ENCODE data around the gene BCL2L14.
"Not testable (repeated sequence)": the region's sequence is repeated elsewhere in the genome, so short reads cannot be mapped to it uniquely, and the experiment has no call there.

The BCL2L14 gene

GRCh38 chr12:12098691-12099015 lies 27.9 kb downstream of the BCL2L14 start:
- H3K27me3 ChIP-seq (ENCODE audit: low read depth) = no peaks in the 10 kb centered on the region
- in situ Hi-C loops (cut with MboI; ENCODE audit: low sequenced_read_pairs) = no loop called here
- no peaks in the 10 kb centered on the region for H3K4me1 ChIP-seq
- H3K36me3 ChIP-seq (replicated peaks) = peaks cover 5% of the 10 kb centered on the region
- no peak overlapping the region for H3K4me3 ChIP-seq
- no peak for DNase-seq (ENCODE audit: low spot score in 2 of 2)
- no peaks in the 10 kb centered on the region for H3K9me3 ChIP-seq

- Histone ChIP-seq H3K4me3 (no peak overlapping the region), H3K9me3 (no peaks in the 10 kb centered on the region), H3K4me1 (no peaks in the 10 kb centered on the region), H3K27me3 (ENCODE audit: low read depth) (no peaks in the 10 kb centered on the region), H3K36me3 (replicated peaks) (peaks cover 6% of the 10 kb centered on the region)
- no peak for DNase-seq (ENCODE audit: low spot score in 2 of 2)
- in situ Hi-C loops (cut with MboI; ENCODE audit: low sequenced_read_pairs) = no loop called here
Observed at GRCh38 chr12:12099102-12099501, 28.4 kb downstream of the BCL2L14 start.

GRCh38 chr12:12107678-12108077 lies 36.9 kb downstream of the BCL2L14 start:
- Histone ChIP-seq H3K4me3 (no peak overlapping the region), H3K36me3 (replicated peaks) (peaks cover 4% of the 10 kb centered on the region), H3K27me3 (ENCODE audit: low read depth) (no peaks in the 10 kb centered on the region), H3K4me1 (peaks cover 11% of the 10 kb centered on the region; the same call in 1 of the 2 replicates), H3K9me3 (peaks cover 15% of the 10 kb centered on the region)
- DNase-seq (ENCODE audit: low spot score in 2 of 2) = no peak
- in situ Hi-C loops (cut with MboI; ENCODE audit: low sequenced_read_pairs) = no loop called here

- H3K9me3 ChIP-seq = peaks cover 15% of the 10 kb centered on the region
- in situ Hi-C loops (cut with MboI; ENCODE audit: low sequenced_read_pairs) = no loop called here
- H3K36me3 ChIP-seq (replicated peaks) = peaks cover 11% of the 10 kb centered on the region
- H3K4me1 ChIP-seq = peaks cover 11% of the 10 kb centered on the region; the same call in 1 of the 2 replicates
- peak in 1 of 2 experiments; percentile 15 for DNase-seq (ENCODE audit: low spot score in 2 of 2)
- H3K27me3 ChIP-seq (ENCODE audit: low read depth) = no peaks in the 10 kb centered on the region
- H3K4me3 ChIP-seq = no peak overlapping the region
Observed at GRCh38 chr12:12108441-12109058, 37.8 kb downstream of the BCL2L14 start.

GRCh38 chr12:12110923-12111555 lies 40.3 kb downstream of the BCL2L14 start:
- Histone ChIP-seq H3K36me3 (replicated peaks) (peaks cover 25% of the 10 kb centered on the region), H3K4me1 (peaks cover 11% of the 10 kb centered on the region; the same call in 1 of the 2 replicates)
- in situ Hi-C loops (cut with MboI; ENCODE audit: low sequenced_read_pairs) = not testable (repeated sequence)

GRCh38 chr12:12115514-12115913 lies 44.8 kb downstream of the BCL2L14 start:
- Histone ChIP-seq H3K36me3 (replicated peaks) (peaks cover 47% of the 10 kb centered on the region), H3K4me3 (no peak overlapping the region), H3K9me3 (no peaks in the 10 kb centered on the region), H3K4me1 (peaks cover 11% of the 10 kb centered on the region), H3K27me3 (ENCODE audit: low read depth) (no peaks in the 10 kb centered on the region)
- no peak for DNase-seq (ENCODE audit: low spot score in 2 of 2)
- in situ Hi-C loops (cut with MboI; ENCODE audit: low sequenced_read_pairs) = no loop called here

More at GRCh38 chr12:12110923-12111555, 40.3 kb downstream of the BCL2L14 start:
- H3K27me3 ChIP-seq (ENCODE audit: low read depth); H3K4me3 ChIP-seq; DNase-seq (ENCODE audit: low spot score in 2 of 2): not testable (repeated sequence)
- peaks cover 15% of the 10 kb centered on the region for H3K9me3 ChIP-seq

- Histone ChIP-seq H3K36me3 (replicated peaks) (peaks cover 59% of the 10 kb centered on the region), H3K27me3 (ENCODE audit: low read depth) (no peaks in the 10 kb centered on the region), H3K9me3 (no peaks in the 10 kb centered on the region), H3K4me1 (peaks cover 11% of the 10 kb centered on the region), H3K4me3 (no peak overlapping the region)
- in situ Hi-C loops (cut with MboI; ENCODE audit: low sequenced_read_pairs) = no loop called here
- DNase-seq (ENCODE audit: low spot score in 2 of 2) = no peak
Observed at GRCh38 chr12:12116677-12117076, 45.9 kb downstream of the BCL2L14 start.

GRCh38 chr12:12121061-12121460 lies 50.3 kb downstream of the BCL2L14 start:
- Histone ChIP-seq H3K4me3 (no peak overlapping the region), H3K36me3 (replicated peaks) (peaks cover 76% of the 10 kb centered on the region)
- in situ Hi-C loops (cut with MboI; ENCODE audit: low sequenced_read_pairs) = no loop called here

GRCh38 chr12:12123036-12123604 lies 52.4 kb downstream of the BCL2L14 start:
- peaks cover 90% of the 10 kb centered on the region for H3K36me3 ChIP-seq (replicated peaks)

More at GRCh38 chr12:12121061-12121460, 50.3 kb downstream of the BCL2L14 start:
- Histone ChIP-seq H3K9me3 (no peaks in the 10 kb centered on the region), H3K4me1 (peaks cover 11% of the 10 kb centered on the region), H3K27me3 (ENCODE audit: low read depth) (no peaks in the 10 kb centered on the region)
- no peak for DNase-seq (ENCODE audit: low spot score in 2 of 2)

GRCh38 chr12:12126551-12126950 lies 55.8 kb downstream of the BCL2L14 start:
- Histone ChIP-seq H3K4me3 (no peak overlapping the region), H3K9me3 (no peaks in the 10 kb centered on the region), H3K27me3 (ENCODE audit: low read depth) (no peaks in the 10 kb centered on the region), H3K4me1 (no peaks in the 10 kb centered on the region), H3K36me3 (replicated peaks) (peaks cover 91% of the 10 kb centered on the region)
- in situ Hi-C loops (cut with MboI; ENCODE audit: low sequenced_read_pairs) = no loop called here
- DNase-seq (ENCODE audit: low spot score in 2 of 2) = no peak

More at GRCh38 chr12:12123036-12123604, 52.4 kb downstream of the BCL2L14 start:
- in situ Hi-C loops (cut with MboI; ENCODE audit: low sequenced_read_pairs) = no loop called here
- H3K9me3 ChIP-seq = no peaks in the 10 kb centered on the region
- no peaks in the 10 kb centered on the region for H3K27me3 ChIP-seq (ENCODE audit: low read depth)
- no peak for DNase-seq (ENCODE audit: low spot score in 2 of 2)
- H3K4me1 ChIP-seq = peaks cover 7% of the 10 kb centered on the region; the same call in 1 of the 2 replicates
- H3K4me3 ChIP-seq = no peak overlapping the region

GRCh38 chr12:12127304-12127703 lies 56.6 kb downstream of the BCL2L14 start:
- DNase-seq (ENCODE audit: low spot score in 2 of 2) = no peak
- Histone ChIP-seq H3K4me3 (no peak overlapping the region), H3K27me3 (ENCODE audit: low read depth) (no peaks in the 10 kb centered on the region), H3K4me1 (no peaks in the 10 kb centered on the region), H3K9me3 (no peaks in the 10 kb centered on the region), H3K36me3 (replicated peaks) (peaks cover 90% of the 10 kb centered on the region)
- in situ Hi-C loops (cut with MboI; ENCODE audit: low sequenced_read_pairs) = no loop called here

GRCh38 chr12:12128670-12129069 lies 57.9 kb downstream of the BCL2L14 start:
- Histone ChIP-seq H3K4me3 (no peak overlapping the region), H3K4me1 (no peaks in the 10 kb centered on the region), H3K27me3 (ENCODE audit: low read depth) (no peaks in the 10 kb centered on the region), H3K36me3 (replicated peaks) (peaks cover 89% of the 10 kb centered on the region), H3K9me3 (no peaks in the 10 kb centered on the region)
- DNase-seq (ENCODE audit: low spot score in 2 of 2) = no peak
- in situ Hi-C loops (cut with MboI; ENCODE audit: low sequenced_read_pairs) = no loop called here

- Histone ChIP-seq H3K4me3 (no peak overlapping the region), H3K36me3 (replicated peaks) (peaks cover 79% of the 10 kb centered on the region), H3K9me3 (no peaks in the 10 kb centered on the region), H3K4me1 (no peaks in the 10 kb centered on the region; the same call in 1 of the 2 replicates), H3K27me3 (ENCODE audit: low read depth) (no peaks in the 10 kb centered on the region)
- no peak for DNase-seq (ENCODE audit: low spot score in 2 of 2)
- in situ Hi-C loops (cut with MboI; ENCODE audit: low sequenced_read_pairs) = no loop called here
Observed at GRCh38 chr12:12133259-12133658, 62.5 kb downstream of the BCL2L14 start.

- no peak overlapping the region for H3K4me3 ChIP-seq
- in situ Hi-C loops (cut with MboI; ENCODE audit: low sequenced_read_pairs) = no loop called here
- no peaks in the 10 kb centered on the region for H3K9me3 ChIP-seq
- peaks cover 80% of the 10 kb centered on the region for H3K36me3 ChIP-seq (replicated peaks)
- no peak for DNase-seq (ENCODE audit: low spot score in 2 of 2)
- no peaks in the 10 kb centered on the region for H3K27me3 ChIP-seq (ENCODE audit: low read depth)
- H3K4me1 ChIP-seq = no peaks in the 10 kb centered on the region; the same call in 1 of the 2 replicates
Observed at GRCh38 chr12:12133785-12134184, 63.0 kb downstream of the BCL2L14 start.
